T-helper 9 cell (primary cell): ENCODE measurements around the gene CNN2.
"Not testable (repeated sequence)": the region's sequence is repeated elsewhere in the genome, so short reads cannot be mapped to it uniquely, and the experiment has no call there.

Source experiments
- DNase-seq: peaks from one replicate; pipeline ENCODE4 v3.0.0-alpha.2; 2020

Gene CNN2

DNA sequence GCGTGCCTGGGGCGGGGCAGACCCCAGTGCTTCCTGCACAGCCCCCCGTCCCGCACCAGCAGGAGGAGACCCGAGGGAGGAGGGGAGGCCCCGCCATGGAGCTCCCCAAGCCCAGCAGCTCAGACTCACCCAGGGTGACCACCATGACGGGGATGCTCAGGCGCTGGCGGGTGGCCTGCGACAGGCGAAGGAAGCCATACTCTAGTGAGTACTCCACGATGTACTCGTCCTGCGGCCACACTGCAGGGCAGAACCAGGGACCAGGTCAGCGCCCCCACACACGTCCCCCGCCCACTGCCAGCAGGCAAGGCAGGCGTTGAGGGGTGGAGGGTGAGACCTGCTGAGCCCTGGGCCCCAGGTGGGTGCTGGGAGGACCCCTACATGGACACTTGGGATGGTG is 14.1 kb upstream of the CNN2 start:
- DNase-seq: no peak

DNA sequence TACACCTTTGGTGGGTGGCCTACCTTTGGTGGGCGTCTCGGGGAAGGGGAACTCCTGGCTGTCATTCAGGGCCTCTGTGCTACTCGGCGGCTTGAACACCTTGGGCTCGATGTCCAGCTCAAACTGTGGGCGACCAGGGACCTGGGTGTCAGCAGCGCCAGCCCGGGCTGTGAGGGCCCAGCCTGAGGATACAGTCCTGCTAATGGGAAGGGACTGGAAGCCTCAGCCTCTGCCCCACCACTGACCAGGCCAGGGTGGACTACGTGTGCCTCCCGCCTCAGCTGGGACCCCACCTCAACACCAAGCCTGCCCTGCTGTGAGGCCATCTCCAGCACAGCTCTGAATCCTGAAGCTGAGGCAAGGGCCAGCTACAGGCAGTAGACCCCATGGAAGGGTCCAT is 13.2 kb upstream of the CNN2 start:
- DNase-seq: no peak

DNA sequence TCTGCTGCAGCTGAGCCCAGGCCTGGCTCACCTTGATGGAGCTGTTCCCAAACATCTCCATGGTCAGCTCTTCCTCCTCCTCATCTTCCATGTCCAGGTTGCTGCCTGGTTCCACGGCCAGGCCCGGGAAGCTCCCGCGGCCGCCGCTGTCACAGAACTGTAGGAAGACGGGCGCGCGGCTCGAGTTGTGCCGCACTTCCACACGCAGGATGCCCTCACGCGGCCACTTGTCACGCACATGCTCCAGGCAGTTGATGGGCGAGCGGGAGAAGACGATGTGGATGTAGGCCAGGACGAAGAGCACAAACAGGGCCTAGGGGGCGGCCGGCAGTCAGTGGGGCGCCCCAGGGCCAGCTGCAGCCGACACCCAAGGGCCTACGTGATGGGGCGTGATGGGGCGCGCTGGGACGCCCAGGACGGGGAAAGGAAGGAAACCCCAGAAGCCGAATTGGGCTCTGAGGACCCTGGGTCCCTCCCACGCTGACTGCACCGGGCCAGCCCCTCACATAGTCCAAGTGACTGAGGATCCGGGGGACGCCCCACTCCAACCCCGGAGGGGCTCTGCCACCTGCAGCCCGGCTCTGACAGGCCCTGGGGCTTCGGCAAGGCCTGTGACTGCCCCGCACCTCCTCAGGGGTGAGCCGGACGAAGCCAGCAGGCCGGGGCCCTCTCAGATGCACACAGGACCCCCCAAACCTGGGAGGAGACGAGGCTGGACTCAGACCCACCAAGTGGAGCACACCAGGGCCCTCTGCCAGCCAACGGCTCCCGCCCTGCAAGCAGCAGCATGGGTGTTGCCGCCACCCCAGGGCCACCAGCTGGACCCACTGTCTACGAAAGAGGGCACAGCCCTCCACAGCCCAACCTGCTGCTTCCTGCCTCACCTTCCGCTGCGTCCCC is 12.0 kb upstream of the CNN2 start:
- no peak for DNase-seq

DNA sequence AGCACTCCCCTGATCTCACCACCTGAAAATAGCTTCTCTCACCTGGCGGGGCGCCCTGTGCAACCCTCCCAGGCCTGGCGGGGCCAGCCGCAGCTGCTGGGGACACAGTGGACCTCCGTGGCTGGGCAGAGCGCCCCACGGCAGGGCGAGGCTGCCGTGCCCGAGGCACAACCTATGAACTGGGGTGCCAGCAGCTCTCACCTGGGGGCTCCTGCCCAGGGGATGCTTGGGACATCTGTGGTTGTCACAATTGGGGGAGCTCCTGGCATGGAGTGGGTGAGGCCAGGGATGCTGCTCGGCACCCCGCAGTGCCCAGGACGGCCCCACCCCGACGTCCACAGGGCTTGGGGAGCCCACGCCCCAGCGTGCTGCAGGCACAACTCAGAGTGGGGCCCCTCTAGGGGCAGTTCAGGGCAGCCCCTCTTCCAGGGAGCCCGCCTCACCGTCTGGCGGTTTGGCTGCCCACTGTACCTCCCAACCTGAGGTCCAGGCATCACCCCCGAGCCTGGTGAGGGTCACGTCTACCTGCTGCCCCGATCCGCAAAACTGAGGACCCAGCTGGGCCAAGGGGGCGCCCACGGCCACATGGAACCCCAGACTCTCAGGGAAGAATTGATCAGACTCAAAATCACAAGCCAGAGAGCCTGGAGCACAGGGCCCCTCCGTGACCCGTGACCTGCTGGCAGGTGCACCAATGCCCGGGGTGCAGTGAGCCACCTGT is 11.2 kb upstream of the CNN2 start:
- no peak for DNase-seq

DNA sequence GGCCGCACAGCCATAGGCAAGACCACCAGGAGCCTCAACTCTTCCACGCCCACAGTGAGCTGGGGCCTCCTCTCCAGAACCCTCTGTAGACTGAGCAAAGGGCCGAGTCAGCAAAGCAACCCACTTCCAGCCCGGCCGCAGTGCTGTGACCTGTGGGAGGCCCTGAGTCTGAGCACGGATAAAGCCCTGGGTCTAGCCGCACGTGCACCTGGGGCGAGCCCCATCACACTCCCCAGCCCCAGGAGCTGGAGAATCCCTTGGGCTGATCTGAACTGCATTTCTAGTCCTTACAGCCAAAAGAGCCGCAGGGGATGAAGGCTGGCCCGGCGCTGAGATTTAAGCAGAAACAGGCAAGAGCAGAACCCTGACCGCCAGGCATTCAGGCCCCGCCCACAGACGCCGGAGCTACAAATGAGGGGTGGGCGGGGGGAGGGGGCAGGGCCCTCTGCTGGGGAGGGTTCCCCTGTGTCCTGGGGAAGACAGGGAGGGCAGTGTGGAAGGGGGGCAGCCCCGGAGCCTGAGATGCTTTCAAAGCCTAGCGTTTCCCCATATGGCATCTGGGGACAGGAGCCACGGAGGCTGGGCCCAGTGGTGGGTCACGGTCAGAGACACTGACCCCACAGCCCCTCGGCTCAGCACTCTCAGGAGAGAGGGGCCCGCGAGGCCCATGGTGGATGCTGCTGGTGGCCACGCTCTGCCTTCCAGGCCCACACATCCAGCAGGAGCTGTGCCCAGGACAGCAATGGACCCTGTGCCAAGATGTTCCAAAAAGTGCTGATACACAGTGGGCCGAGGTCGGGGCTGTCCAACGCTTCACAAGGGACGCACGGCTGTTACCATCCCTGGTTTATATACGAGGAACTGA is 10.4 kb upstream of the CNN2 start:
- DNase-seq: no peak

DNA sequence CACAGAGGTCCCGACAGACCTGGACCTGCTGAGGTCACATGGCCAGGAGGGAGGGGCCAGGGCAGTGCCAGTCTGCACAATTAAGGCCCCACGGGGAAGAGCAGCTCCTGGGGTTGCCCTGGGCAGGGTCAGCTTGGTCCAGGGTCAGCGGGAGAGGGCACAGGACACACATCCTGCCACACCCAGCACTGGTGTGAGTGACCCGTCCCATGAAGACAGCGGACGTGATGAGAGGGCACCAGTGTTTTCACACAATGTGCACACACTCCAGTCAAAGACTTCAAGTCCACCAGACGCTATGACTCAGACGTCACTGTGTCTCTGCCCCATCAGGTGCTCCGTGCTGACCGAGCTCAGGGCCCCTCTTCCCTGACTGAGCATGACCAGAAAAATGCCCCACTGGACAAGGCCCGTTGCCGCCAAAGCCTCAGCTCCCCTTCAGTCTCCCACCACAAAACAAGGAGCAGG is 9.7 kb upstream of the CNN2 start:
- DNase-seq: no peak

DNA sequence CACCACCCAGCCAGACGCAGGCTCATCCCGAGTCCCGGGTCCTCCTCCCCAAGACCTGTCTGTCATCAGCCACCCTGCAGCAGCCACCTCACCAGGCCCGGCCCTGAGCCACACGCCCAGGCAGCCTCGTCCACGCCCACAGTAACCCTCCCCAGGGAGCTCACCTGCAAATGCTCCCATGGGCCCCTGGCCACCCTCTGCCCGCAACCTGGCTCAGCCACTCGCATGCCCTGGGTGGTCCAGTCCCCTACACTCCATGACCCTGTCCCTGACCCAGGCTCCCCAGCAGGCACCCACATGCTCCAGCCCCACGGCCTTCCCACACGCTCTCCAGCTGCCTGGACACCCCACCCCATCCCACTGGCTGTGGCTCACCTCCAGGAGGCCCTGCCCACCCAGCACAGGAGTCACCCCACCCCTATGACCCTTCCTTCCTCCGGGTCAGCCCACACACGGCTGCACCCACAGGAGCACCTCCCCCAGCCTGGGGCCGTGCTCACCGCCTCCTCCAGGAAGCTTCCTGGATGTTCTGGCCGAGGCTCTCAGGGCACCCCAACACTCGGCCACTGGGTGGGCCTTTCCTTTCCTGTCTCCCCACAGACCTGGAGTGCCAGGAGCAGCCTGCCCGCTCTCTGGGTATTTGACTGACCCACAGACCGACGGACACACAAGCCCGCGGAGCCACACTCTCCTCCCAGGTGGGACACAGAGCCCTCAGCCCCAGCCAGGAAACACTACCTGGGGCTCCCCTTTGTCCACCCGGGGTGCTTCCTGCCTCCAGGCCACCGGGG is 9.1 kb upstream of the CNN2 start:
- DNase-seq: no peak

DNA sequence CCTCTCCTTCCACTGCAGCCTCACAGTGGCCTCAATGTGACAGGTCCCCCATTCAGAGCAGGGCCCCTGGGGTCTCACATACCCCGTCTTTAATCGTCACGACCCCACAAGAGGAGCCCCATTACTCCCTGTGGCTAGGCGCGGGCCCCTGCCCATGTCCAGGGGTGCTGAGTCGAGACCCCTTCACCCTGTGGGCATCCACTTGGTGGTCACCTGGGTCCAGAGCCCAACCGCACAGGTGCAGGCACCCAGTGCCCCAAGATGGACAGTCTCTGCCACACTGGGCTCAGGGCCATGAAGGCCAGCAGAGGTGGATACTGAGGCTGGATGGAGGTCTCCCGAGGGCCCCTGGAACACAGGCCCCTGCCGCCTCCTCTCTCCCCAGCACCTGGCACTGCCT is 8.5 kb upstream of the CNN2 start:
- no peak for DNase-seq

DNA sequence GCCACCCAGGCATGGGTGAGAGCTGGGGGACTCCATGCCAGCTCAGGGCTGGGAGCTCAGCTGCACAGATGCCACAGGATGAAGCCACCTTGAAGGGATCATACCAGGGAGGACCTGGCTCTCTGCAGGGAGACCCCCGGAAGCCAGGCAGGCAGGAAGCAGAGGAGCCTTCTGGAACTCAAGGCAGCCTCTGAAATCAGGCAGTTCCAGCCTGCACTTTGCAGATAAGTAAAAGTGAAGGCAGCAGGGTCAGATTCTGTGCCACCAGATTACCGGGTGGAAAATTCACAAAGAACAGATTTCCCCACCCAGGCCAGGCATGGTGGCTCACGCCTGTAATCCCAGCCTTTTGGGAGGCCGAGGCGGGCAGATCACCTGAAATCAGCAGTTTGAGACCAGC is 8.0 kb upstream of the CNN2 start:
- DNase-seq: no peak

DNA sequence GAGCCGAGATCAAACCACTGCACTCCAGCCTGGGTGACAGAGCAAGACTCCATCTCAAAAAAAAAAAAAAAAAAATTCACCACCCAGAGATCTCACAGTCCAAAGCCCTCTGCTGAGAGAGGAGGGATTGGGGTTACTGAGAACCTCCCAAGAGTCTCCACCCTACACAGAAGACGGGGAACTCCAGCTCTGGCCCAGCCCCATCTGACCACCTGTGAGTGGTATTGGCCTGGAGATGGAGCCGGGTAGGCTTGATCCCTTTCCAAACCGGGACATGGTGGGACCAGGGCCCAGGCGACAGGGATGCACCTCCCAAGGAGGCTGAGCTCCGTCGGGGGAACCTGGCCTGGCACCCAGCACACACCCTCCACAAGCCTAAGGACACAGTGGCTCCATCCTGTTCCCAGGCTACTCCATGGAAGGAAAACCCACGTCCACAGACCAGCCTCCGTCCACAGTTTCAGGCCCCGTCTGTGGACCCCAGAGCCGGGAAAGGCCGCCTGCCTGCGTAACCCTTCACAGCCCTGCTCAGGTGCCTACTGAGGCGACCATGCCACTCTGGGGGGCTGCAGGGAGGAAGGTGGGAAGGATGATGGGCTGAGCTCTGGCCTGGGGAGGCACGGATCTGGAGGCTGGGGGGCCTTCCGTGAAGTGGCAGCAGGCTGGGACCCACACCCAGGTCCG is 7.3 kb upstream of the CNN2 start:
- no peak for DNase-seq

DNA sequence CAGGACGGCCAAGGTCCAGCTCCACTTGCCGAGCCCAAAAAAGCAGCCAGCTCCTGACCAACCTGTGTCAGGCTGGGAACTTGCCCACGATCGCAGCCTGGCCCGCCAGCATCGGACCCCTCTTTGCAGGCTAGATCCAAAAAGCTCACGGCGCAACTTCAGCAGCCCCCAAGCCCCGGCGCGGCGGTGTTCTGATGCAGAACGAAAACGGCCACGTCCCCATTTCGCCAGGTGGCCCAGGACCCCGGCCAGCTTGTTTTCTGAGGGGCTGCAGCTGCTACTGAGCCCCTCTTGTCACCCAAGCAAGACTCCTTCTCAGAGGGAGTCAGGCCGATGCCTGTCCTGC is 6.8 kb upstream of the CNN2 start:
- no peak for DNase-seq

DNA sequence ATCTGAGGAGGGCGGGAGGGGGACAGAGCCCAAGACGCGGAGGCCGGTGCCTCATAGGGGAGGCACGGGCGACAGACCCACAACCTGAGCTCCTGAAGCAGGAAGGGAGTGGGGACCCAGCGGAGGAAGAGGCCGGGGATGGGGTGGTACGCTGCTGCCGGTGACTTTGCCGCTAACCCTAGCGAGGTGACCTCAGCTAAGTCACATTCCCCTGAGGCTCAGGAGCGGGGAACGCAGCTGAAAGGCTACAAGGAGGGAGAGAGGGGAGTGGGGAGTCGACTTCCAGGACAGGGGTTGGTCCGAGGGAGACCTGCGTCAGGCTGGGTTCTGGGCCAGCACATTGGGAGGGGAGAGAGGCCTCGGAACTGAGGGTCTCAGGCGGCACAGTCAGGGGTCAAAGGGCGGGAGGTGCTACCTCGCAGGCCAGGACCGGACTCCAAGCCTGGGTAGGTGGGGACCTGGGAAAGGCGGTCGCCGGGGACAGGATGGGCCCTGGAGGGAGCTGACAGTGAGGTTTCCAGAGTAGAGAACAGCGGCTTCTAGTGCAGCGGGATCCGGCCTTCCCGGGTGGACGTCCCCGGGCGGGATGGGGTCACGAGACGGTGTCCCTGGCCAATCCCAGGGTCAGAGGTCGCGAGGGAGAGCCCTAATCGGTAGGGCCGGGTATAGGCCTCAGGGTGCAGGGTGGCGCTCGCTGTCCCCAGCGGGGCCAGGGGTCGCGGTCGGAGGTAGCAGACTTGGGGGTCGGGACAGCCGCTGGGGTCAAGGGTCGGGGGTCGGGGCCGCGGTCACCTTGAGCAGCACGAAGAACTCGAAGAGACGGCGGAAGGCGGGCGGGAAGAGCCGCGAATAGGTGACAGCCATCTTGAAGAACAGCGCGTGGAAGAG is 6.2 kb upstream of the CNN2 start:
- DNase-seq: peak; percentile 34

DNA sequence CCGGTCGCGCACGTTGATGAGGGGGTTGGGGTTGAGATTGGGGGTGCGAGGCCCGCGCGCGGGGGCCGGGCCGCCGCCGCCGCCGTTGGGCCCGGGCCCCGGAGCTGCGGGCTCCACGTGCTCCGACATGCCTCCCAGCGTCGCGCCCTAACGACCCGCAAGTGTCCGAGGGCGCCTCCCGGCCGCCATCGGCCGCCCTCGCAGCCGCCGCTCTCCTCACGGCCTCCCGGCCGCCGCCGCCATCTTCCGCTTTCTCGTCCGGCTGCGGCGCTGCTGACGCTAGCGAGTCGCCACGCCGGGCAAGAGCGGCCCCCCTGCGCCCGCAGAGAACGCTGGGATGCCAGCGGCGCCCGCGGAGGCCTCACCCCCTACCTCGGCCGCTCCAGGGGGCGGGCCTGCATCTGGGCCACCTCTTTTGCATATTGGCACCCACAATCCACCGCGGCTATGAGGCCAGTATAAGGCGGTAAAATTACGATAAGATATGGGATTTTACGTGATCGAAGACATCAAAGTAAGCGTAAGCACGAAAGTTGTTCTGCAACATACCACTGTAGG is 5.5 kb upstream of the CNN2 start, which contains the start of gene TMEM259:
Gene TMEM259 (minus strand): TSS at position 256 of the 558 bp plus-strand sequence. CDS start 127 bp downstream, at position 129.
- DNase-seq: peak; percentile 97

DNA sequence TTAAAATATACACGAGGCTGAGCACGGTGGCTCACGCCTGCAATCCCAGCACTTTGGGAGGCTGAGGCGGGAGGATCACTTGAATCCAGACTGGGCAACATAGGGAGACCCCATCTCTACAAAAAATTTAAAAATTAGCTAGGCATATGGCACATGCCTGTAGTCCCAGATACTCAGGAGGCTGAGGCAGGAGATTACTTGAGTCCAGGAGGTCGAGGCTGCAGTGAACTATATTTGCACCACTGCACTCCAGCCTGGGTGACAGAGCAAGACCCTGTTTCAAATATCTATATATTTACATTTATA is 2.6 kb upstream of the CNN2 start:
- DNase-seq: not testable (repeated sequence)

DNA sequence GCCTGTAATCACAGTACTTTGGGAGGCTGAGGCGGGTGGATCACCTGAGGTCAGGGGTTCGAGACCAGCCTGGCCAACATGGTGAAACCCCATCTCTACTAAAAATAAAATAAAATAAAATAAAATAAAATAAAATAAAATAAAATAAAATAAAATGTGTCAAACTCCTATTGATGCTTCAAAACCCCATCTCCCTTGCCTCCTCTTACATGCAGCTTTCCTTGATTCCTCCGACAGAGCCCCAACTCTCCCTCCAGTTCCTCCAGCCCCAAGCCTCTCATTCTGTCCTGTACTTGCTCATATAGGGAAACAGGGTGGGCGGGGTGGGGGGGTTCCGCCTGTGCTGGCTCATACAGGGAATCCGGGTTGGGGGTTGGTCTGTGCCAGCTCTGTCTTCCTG is 1.3 kb upstream of the CNN2 start:
- not testable (repeated sequence) for DNase-seq

DNA sequence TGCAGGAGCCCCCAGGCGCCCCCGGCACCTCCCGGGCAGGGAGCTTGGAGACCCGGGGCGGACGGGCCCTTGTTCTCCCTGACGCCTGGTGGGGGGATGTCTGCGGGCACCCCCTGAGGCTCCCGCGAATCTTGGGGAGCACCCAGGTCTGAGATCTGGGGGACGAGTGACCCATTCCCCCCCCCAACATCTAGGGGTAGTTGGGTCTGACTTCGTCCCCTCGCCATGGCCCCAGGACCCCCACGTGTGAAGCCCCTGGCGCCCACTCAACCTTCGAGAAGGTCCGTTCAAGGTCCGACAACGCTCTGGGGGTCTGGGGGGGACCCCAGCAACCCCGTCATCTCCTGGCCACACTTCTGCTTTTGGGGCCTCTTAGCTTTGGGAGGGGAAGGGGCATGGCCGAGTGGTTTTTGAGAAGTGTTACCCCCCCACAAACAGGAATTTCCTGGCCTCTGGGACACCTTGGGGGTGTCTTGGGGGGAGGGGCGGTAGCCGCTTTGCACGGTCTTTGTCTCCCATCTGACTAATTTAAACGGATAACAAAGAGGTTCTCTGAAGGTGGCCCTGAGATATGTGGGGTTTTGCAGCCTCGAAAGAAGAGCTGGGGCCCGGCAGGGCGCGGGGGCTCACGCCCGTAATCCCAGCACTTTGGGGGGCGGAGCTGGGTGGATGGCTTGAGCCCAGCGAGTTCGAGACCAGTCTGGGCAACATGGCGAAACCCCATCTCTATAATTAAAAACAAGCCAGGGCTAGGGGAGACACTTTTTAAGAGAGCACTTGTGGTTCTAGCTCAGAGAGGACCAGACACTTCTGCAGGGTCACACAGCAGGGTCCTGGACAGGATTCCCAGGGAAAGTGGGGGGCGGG is 608 bp downstream of the CNN2 start:
- no peak for DNase-seq

DNA sequence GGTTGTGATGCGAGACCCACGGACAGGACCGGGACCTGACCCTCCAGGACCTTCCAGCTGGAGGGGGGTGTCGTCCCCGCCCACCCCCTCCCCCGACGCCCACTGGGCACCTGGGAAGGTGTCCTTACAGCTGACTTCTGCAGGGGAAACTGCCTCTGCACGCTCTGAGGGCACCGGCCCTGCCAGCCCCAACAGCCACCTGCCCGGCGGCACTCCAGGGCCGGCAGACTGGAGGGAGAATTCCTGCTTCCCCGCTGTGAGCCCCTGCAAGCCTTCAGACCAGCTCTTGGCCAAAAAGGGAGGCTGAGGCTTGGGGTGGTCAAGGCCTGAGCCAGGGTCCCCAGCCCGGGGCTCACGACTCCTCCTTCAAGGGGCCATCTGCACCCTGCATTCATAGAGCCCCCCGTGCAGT is 1.2 kb downstream of the CNN2 start:
- DNase-seq: no peak

DNA sequence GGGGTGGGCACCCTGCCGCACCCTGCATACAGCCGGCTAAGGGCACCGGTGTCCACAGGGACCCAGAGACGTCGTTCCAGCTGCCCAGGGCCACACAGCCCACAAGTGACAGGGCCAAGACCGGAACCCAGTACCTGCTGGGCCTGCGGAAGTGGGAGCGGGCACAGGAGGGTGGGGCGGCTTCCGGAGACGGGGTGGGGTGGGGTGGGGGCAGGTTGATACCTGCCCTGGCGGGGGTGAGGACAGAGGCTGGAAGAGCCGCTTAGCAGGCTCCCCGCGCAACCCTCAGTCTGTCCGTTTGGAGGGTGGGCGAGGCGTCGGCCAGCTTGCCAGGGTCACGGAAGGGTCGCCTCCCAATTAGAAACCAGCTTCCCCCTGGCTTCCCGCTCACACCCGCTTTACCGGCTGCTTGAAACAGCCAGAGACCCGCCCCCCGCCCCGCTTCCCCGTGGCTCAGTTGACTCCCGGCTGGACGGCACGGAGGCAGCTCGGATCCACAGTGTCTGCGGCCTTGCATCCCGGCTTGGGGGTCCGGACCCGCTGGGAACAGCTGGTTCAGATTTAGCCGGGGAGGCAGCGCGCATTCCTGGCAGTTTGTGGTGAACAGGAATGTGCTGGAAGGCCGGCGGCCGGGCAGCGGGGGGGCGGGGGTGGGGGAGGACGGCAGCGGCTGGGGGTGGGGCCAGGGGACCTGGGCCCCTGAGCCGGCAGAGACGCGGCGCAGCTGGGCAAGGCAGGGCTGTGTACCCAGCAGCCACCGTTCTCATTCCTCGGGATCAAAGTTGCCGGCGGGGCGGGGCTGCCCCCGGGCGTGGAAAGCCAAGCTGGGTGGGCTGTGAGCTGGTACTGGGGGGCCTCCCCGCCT is 1.9 kb downstream of the CNN2 start:
- peak; percentile 56 for DNase-seq
